ENCODE results near the gene USP35.

DNA sequence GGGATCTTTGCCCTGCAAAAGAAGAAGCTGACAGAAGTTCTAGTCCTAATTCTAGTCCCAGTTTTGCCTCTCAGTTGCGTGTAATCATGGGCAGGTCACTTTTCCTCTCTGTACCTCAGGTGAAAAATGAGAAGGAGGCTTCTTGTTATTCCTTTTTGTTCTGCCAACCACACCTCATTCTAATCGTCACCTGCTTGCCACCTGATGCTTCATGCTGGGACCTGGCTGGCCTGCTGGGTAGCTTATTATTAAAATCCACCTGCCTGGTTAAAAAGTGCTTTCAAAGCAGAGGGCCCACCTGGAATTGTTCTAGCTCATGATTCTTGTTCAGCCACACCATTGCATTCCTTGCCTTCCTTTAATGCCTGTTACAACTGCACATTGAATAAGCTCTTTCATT, 40.9 kb upstream of the USP35 start:
- no peak for TF ChIP-seq POLR2AphosphoS5 (IDR thresholded peaks at IDR 0.05; ENCODE audit: low read depth, low read length)
- TF ChIP-seq TAF1 (IDR thresholded peaks at IDR 0.05; ENCODE audit: low read depth, low read length), result no peak
- TF ChIP-seq POLR2A (IDR thresholded peaks at IDR 0.05; ENCODE audit: low read depth, low read length), result no peak

Data from GM12891 (cell line).